Measurements from ENCODE around the gene PLK4. TPM values are rescaled to one million over a fixed set of nuclear protein-coding genes. Genes with fewer than 3 reads are reported as not detected.

PLK4 gene
- total RNA-seq, 1 experiment from 2014 or later: 21.4 TPM

DNA sequence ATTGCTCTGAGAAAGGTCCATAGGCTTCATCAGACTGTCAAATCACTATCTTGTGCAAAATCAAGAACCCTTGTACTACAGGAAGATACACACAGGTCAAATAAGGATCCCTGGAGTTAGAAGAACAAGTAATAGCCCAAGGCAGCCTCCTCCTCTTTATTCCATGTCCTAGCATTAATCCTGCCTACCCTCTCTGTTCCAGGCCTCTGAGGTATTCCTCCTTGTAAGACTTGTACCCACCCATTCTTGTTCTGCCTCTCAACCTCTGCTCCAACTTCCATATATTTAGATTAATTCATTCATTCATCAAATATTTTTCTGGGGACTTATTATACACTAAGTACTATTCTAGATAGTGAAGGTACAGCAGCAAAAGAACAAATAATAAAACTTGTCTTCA, 10.4 kb upstream of the PLK4 start:
- H3K36me3 ChIP-seq (ENCODE audit: control insufficient read depth, insufficient read depth, low read length): no peaks in the 10 kb centered on the region
- ChIA-PET CTCF (no interaction called here), POLR2A (no interaction called here)
- no peak for ATAC-seq
- no peaks in the 10 kb centered on the region for H3K27me3 ChIP-seq (ENCODE audit: control insufficient read depth, insufficient read depth, low read length)
- peaks cover 4% of the 10 kb centered on the region; the same call in 1 of the 2 replicates for H3K4me1 ChIP-seq (ENCODE audit: control insufficient read depth, insufficient read depth, low read length)
- in situ Hi-C loops (cut with HindIII; ENCODE audit: low pct_unique_long_range_greater_than_20kb, low sequenced_read_pairs) (no loop called here), intact Hi-C loops (cut with micrococcal nuclease; ENCODE audit: unreplicated experiment) (no loop called here)
- H3K4me3 ChIP-seq (ENCODE audit: low read depth in 2 of 2, low read length in 2 of 2): no peak overlapping the region
- no peak overlapping the region for H3K27ac ChIP-seq (ENCODE audit: low read length)
- no peak for DNase-seq (ENCODE audit: low read depth, low spot score)
- no TSS peak for BruUV-seq (replicated peaks)
- TF ChIP-seq, protein P1, sequence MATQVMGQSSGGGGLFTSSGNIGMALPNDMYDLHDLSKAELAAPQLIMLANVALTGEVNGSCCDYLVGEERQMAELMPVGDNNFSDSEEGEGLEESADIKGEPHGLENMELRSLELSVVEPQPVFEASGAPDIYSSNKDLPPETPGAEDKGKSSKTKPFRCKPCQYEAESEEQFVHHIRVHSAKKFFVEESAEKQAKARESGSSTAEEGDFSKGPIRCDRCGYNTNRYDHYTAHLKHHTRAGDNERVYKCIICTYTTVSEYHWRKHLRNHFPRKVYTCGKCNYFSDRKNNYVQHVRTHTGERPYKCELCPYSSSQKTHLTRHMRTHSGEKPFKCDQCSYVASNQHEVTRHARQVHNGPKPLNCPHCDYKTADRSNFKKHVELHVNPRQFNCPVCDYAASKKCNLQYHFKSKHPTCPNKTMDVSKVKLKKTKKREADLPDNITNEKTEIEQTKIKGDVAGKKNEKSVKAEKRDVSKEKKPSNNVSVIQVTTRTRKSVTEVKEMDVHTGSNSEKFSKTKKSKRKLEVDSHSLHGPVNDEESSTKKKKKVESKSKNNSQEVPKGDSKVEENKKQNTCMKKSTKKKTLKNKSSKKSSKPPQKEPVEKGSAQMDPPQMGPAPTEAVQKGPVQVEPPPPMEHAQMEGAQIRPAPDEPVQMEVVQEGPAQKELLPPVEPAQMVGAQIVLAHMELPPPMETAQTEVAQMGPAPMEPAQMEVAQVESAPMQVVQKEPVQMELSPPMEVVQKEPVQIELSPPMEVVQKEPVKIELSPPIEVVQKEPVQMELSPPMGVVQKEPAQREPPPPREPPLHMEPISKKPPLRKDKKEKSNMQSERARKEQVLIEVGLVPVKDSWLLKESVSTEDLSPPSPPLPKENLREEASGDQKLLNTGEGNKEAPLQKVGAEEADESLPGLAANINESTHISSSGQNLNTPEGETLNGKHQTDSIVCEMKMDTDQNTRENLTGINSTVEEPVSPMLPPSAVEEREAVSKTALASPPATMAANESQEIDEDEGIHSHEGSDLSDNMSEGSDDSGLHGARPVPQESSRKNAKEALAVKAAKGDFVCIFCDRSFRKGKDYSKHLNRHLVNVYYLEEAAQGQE (IDR thresholded peaks at IDR 0.05; ENCODE audit: insufficient read depth in 1 of 2, low read depth in 2 of 2, low read length in 1 of 2): no peak
- TF ChIP-seq POLR2AphosphoS5 (IDR thresholded peaks at IDR 0.05; ENCODE audit: low read depth, low read length) (no peak), TCF7L2 (IDR thresholded peaks at IDR 0.05; ENCODE audit: low read depth, low read length) (no peak), SIN3A (IDR thresholded peaks at IDR 0.05; ENCODE audit: borderline replicate concordance, insufficient read depth, low read depth, low read length) (no peak)
- TF ChIP-seq, protein P2, sequence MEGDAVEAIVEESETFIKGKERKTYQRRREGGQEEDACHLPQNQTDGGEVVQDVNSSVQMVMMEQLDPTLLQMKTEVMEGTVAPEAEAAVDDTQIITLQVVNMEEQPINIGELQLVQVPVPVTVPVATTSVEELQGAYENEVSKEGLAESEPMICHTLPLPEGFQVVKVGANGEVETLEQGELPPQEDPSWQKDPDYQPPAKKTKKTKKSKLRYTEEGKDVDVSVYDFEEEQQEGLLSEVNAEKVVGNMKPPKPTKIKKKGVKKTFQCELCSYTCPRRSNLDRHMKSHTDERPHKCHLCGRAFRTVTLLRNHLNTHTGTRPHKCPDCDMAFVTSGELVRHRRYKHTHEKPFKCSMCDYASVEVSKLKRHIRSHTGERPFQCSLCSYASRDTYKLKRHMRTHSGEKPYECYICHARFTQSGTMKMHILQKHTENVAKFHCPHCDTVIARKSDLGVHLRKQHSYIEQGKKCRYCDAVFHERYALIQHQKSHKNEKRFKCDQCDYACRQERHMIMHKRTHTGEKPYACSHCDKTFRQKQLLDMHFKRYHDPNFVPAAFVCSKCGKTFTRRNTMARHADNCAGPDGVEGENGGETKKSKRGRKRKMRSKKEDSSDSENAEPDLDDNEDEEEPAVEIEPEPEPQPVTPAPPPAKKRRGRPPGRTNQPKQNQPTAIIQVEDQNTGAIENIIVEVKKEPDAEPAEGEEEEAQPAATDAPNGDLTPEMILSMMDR (IDR thresholded peaks at IDR 0.05): no peak
- no peaks in the 10 kb centered on the region for H3K9me3 ChIP-seq (ENCODE audit: control insufficient read depth, insufficient read depth, low read depth, low read length)

DNA sequence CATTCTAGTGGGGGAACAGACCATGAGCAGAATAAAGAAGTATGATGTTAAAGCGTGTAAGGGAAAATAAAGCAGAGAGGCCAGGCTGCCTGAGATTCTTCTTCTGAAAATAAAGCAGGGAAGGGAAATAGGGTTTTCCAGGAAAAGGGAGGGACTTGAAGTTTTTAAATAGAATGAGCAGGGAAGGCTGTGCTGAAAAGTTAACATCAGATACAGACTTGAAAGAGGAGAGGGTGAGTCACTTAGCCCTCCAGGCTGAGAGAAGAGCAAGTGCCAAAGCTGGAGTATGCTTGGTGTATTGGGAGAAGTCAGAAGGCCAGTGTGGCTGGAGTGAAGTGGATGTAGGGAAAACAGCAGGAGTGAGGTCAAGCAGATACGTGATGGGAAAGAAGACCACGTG, 10.0 kb upstream of the PLK4 start:
- Histone ChIP-seq H3K36me3 (ENCODE audit: control insufficient read depth, insufficient read depth, low read length) (no peaks in the 10 kb centered on the region), H3K4me3 (ENCODE audit: low read depth in 2 of 2, low read length in 2 of 2) (no peak overlapping the region), H3K27me3 (ENCODE audit: control insufficient read depth, insufficient read depth, low read length) (no peaks in the 10 kb centered on the region), H3K4me1 (ENCODE audit: control insufficient read depth, insufficient read depth, low read length) (peaks cover 4% of the 10 kb centered on the region; the same call in 1 of the 2 replicates), H3K27ac (ENCODE audit: low read length) (no peak overlapping the region), H3K9me3 (ENCODE audit: control insufficient read depth, insufficient read depth, low read depth, low read length) (no peaks in the 10 kb centered on the region)
- intact Hi-C loops (cut with micrococcal nuclease; ENCODE audit: unreplicated experiment) (no loop called here), in situ Hi-C loops (cut with HindIII; ENCODE audit: low pct_unique_long_range_greater_than_20kb, low sequenced_read_pairs) (no loop called here)
- no TSS peak for BruUV-seq (replicated peaks)
- TF ChIP-seq, protein P2 (IDR thresholded peaks at IDR 0.05): no peak
- TF ChIP-seq SIN3A (IDR thresholded peaks at IDR 0.05; ENCODE audit: borderline replicate concordance, insufficient read depth, low read depth, low read length) (no peak), TCF7L2 (IDR thresholded peaks at IDR 0.05; ENCODE audit: low read depth, low read length) (no peak), POLR2AphosphoS5 (IDR thresholded peaks at IDR 0.05; ENCODE audit: low read depth, low read length) (no peak)
- TF ChIP-seq, protein P1 (IDR thresholded peaks at IDR 0.05; ENCODE audit: insufficient read depth in 1 of 2, low read depth in 2 of 2, low read length in 1 of 2): no peak
- ATAC-seq (peak; percentile 48; the same call in 1 of the 2 replicates), DNase-seq (ENCODE audit: low read depth, low spot score) (no peak)
- ChIA-PET CTCF (interaction anchor here (0.6 kb wide), 1 partner anchor 21 kb away, joined by 3 read pairs; no protein-coding TSS in a partner anchor), POLR2A (no interaction called here)
